ENCODE results near the gene TRERF1.

GRCh38 chr6:42401613-42401951 lies 50.1 kb downstream of the TRERF1 start:
- TF ChIP-seq POLR2A (IDR thresholded peaks at IDR 0.05): no peak
- TF ChIP-seq, protein P1, sequence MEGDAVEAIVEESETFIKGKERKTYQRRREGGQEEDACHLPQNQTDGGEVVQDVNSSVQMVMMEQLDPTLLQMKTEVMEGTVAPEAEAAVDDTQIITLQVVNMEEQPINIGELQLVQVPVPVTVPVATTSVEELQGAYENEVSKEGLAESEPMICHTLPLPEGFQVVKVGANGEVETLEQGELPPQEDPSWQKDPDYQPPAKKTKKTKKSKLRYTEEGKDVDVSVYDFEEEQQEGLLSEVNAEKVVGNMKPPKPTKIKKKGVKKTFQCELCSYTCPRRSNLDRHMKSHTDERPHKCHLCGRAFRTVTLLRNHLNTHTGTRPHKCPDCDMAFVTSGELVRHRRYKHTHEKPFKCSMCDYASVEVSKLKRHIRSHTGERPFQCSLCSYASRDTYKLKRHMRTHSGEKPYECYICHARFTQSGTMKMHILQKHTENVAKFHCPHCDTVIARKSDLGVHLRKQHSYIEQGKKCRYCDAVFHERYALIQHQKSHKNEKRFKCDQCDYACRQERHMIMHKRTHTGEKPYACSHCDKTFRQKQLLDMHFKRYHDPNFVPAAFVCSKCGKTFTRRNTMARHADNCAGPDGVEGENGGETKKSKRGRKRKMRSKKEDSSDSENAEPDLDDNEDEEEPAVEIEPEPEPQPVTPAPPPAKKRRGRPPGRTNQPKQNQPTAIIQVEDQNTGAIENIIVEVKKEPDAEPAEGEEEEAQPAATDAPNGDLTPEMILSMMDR (IDR thresholded peaks at IDR 0.05): no peak

Measured in thyroid gland (tissue), 4 donors.